ENCODE measurements around the gene FAM13A.

GRCh38 chr4:89039730-89040338 lies 17.2 kb downstream of the FAM13A start:
- TF ChIP-seq CTCF (IDR thresholded peaks at IDR 0.05) (no peak), POLR2A (IDR thresholded peaks at IDR 0.05) (no peak)
